Subcutaneous adipose tissue (tissue), 4 donors: ENCODE data around the gene LPA. TPM values are rescaled to one million over a fixed set of nuclear protein-coding genes. Genes with fewer than 3 reads are reported as not detected.

ENCODE experiments used
- CTCF ChIP-seq: fragments of 450-650 bp; IDR thresholded peaks from one replicate; pipeline ENCODE4 v1.5.1; 2016; ENCODE audit warnings: low read depth, mild to moderate bottlenecking, control low read depth, antibody characterized with exemption, moderate library complexity
- total RNA-seq, 4 donors: library from RNA; depleted of rRNA; stranded (reverse); fragments of >200 nt; gene quantifications; one replicate each; pipeline ENCODE4 v1.1.0, GENCODE V29; 2016

Gene LPA
- total RNA-seq, 4 donors from 2014 or later, result not detected

DNA sequence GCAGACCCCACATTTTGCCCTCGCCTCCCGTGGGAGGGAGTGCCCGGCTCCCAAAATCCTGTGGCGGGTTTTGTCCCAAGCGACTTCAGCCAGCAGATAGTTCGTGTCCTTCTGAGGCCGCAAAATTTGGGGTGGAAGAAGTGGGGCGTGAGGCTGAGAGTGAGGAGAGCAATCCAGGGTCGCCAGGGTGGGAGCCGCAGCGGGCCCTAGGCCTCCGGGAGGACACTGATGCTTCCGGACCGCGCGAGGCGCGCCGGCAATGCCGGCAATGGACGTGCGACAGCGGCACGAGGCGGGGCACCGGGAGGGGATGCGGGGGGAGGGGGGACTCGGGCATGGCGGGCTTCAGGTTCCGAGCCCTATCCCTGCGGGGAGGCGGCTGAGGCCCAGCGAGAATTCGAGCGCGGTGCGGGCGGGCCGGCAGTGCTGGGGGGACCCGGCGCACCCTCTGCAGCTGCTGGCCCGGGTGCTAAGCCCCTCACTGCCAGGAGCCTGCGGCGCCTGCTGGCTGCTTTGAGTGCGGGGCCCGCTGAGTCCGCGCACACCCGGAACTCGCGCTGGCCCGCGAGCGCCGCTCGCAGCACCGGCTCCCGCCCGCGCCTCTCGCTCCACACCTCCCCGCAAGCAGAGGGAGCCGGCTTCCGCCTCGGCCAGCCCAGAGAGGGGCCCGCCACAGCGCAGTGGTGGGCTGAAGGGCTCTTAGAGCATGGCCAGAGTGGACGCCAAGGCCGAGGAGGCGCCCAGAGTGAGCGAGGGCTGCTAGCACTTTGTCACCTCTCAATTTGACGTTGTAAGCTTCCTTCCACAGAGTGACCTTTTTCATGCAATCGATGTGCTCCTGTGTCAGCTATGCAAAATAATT is 143.8 kb downstream of the LPA start:
- TF ChIP-seq CTCF, result no peak

DNA sequence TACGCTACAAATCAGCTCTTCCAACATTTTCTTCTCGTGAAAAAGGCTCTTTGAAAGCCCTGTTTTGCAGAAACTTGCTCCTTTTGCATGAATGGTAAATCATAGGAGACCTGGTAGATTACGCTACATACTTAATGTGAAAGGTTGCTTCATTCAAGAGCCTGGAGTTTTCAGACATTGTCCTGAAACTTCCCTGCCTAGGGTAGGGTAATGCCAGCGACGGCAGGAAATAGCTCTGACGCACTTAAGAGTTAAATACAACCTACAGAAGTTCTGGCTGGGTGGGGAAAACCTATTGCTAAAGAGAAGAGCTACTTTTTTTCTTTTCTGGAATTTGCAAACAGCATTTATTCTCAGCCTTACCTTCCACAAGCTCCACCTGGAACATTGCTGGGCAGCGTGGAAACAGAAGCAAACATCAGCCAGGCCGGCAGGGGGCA is 144.5 kb downstream of the LPA start:
- TF ChIP-seq CTCF, result no peak

GRCh38 chr6:160519133-160519532 is 144.9 kb downstream of the LPA start:
- TF ChIP-seq CTCF, result no peak

DNA sequence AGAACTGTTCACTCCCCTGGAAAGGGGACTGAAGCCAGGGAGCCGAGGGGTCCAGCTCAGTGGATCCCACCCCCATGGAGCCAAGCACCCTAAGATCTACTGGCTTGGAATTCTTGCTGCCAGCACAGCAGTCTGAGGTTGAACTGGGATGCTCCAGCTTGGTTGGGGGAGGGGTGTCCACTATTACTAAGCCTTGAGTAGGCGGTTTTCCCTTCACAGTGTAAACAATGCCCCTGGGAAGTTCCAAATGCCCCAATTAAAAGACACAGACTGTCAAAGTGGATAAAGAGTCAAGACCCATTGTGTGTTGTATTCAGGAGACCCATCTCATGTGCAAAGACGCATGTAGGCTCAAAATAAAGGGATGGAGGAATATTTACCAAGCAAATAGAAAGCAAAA is 150.2 kb downstream of the LPA start:
- TF ChIP-seq CTCF, result no peak

- no peak for TF ChIP-seq CTCF
Observed at GRCh38 chr6:160510976-160511617, 153.0 kb downstream of the LPA start.

GRCh38 chr6:160510199-160510598 is 153.9 kb downstream of the LPA start:
- TF ChIP-seq CTCF, result no peak

DNA sequence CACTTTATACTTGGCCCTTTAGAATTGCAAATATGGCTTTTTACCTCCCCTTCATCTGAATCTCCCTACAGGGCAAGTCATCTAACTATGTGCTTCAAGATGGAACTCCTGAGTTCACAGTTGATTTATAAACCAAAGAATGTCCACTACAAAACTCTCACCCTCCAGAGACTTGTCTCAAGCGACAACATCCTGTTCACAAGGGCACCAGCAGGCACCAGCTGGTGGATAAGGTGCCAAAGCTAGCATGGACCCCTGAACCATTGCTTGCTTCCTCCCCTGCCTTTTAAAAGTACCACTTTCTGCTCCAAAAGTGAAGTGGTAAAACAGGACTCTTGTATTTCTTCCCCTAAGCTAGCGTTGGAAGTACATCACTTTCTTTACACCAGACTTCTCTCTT is 154.5 kb downstream of the LPA start:
- no peak for TF ChIP-seq CTCF
